Lung (tissue), 12 donors: ENCODE data around the gene SRGN. TPM values are rescaled to one million over a fixed set of nuclear protein-coding genes. Genes with fewer than 3 reads are reported as not detected.

Experiments
- ATAC-seq: fragments of 200-7000 bp; cut with Tn5 transposase; one replicate; pipeline ENCODE4 v1.9.1; 2020; ENCODE audit warnings: moderate number of reproducible peaks; ENCODE audit not compliant: insufficient read depth, low FRiP score
- DNase-seq, 3 donors: peaks; one replicate each; pipeline ENCODE4 v3.0.0-alpha.2; 2013 to 2017
- H3K27ac ChIP-seq, 2 donors: one replicate each; pipeline ENCODE4 v1.5.1; 2013; ENCODE audit warnings: mild to moderate bottlenecking in 2 of 2, moderate library complexity in 2 of 2, control low read depth in 1 of 2, inconsistent platforms in 1 of 2, low read depth in 1 of 2, low read length in 1 of 2
- H3K27me3 ChIP-seq, 3 donors: one replicate each; pipeline ENCODE4 v1.5.1; 2013; ENCODE audit warnings: low read length in 2 of 3; ENCODE audit not compliant: control insufficient read depth in 3 of 3, insufficient read depth in 3 of 3
- H3K36me3 ChIP-seq, 4 donors: one replicate each; pipeline ENCODE4 v1.5.1; 2013; ENCODE audit warnings: low read length in 4 of 4, mild to moderate bottlenecking in 1 of 4, moderate library complexity in 1 of 4; ENCODE audit not compliant: control insufficient read depth in 4 of 4, insufficient read depth in 4 of 4
- H3K4me1 ChIP-seq, 5 donors: one replicate each; pipeline ENCODE4 v1.5.1; 2013; ENCODE audit warnings: low read length in 5 of 5, mild to moderate bottlenecking in 2 of 5, moderate library complexity in 1 of 5; ENCODE audit not compliant: control insufficient read depth in 5 of 5, insufficient read depth in 5 of 5
- H3K4me3 ChIP-seq: one replicate; pipeline ENCODE4 v1.5.1; 2013; ENCODE audit warnings: mild to moderate bottlenecking, control low read depth, moderate library complexity
- H3K9ac ChIP-seq, 2 donors: one replicate each; pipeline ENCODE4 v1.5.1; 2013; ENCODE audit warnings: low read length in 2 of 2, control low read depth in 1 of 2; ENCODE audit not compliant: insufficient read depth in 1 of 2
- H3K9me3 ChIP-seq, 4 donors: one replicate each; pipeline ENCODE4 v1.5.1; 2013; ENCODE audit warnings: low read length in 3 of 4, mild to moderate bottlenecking in 1 of 4, moderate library complexity in 1 of 4; ENCODE audit not compliant: control insufficient read depth in 4 of 4, insufficient read depth in 3 of 4
- CTCF ChIP-seq: IDR thresholded peaks from 2 replicates; pipeline ENCODE4 v1.5.1; 2012; ENCODE audit warnings: mild to moderate bottlenecking; ENCODE audit errors: control extremely low read depth, extremely low read depth
- WGBS, 2 donors: extraction: QIAGEN DNeasy Blood & Tissue Kit; methylation state at CpG; one replicate each; pipeline ENCODE4 v1.1.7; 2013; 5-methylcytosine and 5-hydroxymethylcytosine counted together
- polyA plus RNA-seq, 2 donors: library from polyadenylated mRNA; stranded (reverse); fragments of 200-250 nt; gene quantifications; one replicate each; pipeline ENCODE4 v1.2.1, GENCODE V29; 2013
- total RNA-seq, 2 donors: library from RNA; depleted of rRNA in 1 of 2; stranded (reverse); fragments of >200 nt in 1 of 2; gene quantifications; one replicate each; pipeline ENCODE4 v1.2.1, GENCODE V29; 2014 to 2021
- donor health status: control.
- donor health status: control.
- donor health status: Bipolar disorder and iron deficiency.
- donor health status: healthy.
- donor health status: DM: yes; HTN: yes; CAD: no.

The SRGN gene
- total and polyA plus RNA-seq, 4 donors, result 58.1 to 1,336 (median 240) TPM

GRCh38 chr10:69145864-69146263 is 58.0 kb downstream of the SRGN start:
- no peaks in the 10 kb centered on the region for H3K36me3 ChIP-seq
- no peak for ATAC-seq
- no peak overlapping the region for H3K4me3 ChIP-seq
- no peaks in the 10 kb centered on the region for H3K4me1 ChIP-seq
- no peaks in the 10 kb centered on the region for H3K9me3 ChIP-seq
- no peak overlapping the region for H3K9ac ChIP-seq
- no peak overlapping the region for H3K27ac ChIP-seq
- no peak for DNase-seq
- no peaks in the 10 kb centered on the region for H3K27me3 ChIP-seq
- 96 to 97% methylated on average over 8 of the region's 8 CpGs for WGBS, 2 donors
- no peak for TF ChIP-seq CTCF

- Histone ChIP-seq H3K4me3 (no peak overlapping the region), H3K9ac (no peak overlapping the region), H3K4me1 (no peaks in the 10 kb centered on the region), H3K27me3 (no peaks in the 10 kb centered on the region), H3K36me3 (no peaks in the 10 kb centered on the region), H3K9me3 (no peaks in the 10 kb centered on the region), H3K27ac (no peak overlapping the region)
- ATAC-seq (no peak), DNase-seq (peak in 2 of 3 donors; percentile 12 to 40)
- WGBS, 2 donors, result 18 to 32% methylated on average over 2 of the region's 2 CpGs
- no peak for TF ChIP-seq CTCF
Observed at GRCh38 chr10:69146759-69147158, 58.9 kb downstream of the SRGN start.

GRCh38 chr10:69151984-69152383 is 64.1 kb downstream of the SRGN start:
- H3K27ac ChIP-seq, result no peak overlapping the region
- H3K36me3 ChIP-seq, result peaks cover 0 to under 1% (median 0%) of the 10 kb centered on the region in 4 donors
- H3K27me3 ChIP-seq, result no peaks in the 10 kb centered on the region
- H3K9me3 ChIP-seq, result no peaks in the 10 kb centered on the region
- H3K4me1 ChIP-seq, result no peaks in the 10 kb centered on the region
- no peak overlapping the region for H3K4me3 ChIP-seq
- TF ChIP-seq CTCF, result no peak
- H3K9ac ChIP-seq, result no peak overlapping the region
- no peak for ATAC-seq
- DNase-seq, result no peak
- 92 to 97% methylated on average over 3 of the region's 3 CpGs for WGBS, 2 donors

- Histone ChIP-seq H3K9me3 (no peaks in the 10 kb centered on the region), H3K27me3 (no peaks in the 10 kb centered on the region), H3K36me3 (peaks cover 0 to 6% (median 5%) of the 10 kb centered on the region in 4 donors), H3K4me1 (no peaks in the 10 kb centered on the region), H3K4me3 (no peak overlapping the region), H3K27ac (no peak overlapping the region), H3K9ac (no peak overlapping the region)
- ATAC-seq, result no peak
- WGBS, 2 donors, result 94 to 96% methylated on average over 6 of the region's 6 CpGs
- no peak for TF ChIP-seq CTCF
- no peak for DNase-seq
Observed at GRCh38 chr10:69153227-69153626, 65.3 kb downstream of the SRGN start.
